Stimulated activated CD8-positive, alpha-beta memory T cell treated with anti-CD3 and anti-CD28 coated beads, Interleukin-4, amount 100 ng/mL, for 1 hour (primary cell): ENCODE data around the gene HAL.
A peak's percentile ranks its signal among the peaks of the same experiment; 100 is the strongest.

Source experiments
- DNase-seq, 2 donors: peaks; one replicate each; pipeline ENCODE4 v3.0.0-alpha.2; 2020; ENCODE audit warnings: low read depth in 2 of 2, low spot score in 1 of 2

The HAL gene, protein sequence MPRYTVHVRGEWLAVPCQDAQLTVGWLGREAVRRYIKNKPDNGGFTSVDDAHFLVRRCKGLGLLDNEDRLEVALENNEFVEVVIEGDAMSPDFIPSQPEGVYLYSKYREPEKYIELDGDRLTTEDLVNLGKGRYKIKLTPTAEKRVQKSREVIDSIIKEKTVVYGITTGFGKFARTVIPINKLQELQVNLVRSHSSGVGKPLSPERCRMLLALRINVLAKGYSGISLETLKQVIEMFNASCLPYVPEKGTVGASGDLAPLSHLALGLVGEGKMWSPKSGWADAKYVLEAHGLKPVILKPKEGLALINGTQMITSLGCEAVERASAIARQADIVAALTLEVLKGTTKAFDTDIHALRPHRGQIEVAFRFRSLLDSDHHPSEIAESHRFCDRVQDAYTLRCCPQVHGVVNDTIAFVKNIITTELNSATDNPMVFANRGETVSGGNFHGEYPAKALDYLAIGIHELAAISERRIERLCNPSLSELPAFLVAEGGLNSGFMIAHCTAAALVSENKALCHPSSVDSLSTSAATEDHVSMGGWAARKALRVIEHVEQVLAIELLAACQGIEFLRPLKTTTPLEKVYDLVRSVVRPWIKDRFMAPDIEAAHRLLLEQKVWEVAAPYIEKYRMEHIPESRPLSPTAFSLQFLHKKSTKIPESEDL

DNA sequence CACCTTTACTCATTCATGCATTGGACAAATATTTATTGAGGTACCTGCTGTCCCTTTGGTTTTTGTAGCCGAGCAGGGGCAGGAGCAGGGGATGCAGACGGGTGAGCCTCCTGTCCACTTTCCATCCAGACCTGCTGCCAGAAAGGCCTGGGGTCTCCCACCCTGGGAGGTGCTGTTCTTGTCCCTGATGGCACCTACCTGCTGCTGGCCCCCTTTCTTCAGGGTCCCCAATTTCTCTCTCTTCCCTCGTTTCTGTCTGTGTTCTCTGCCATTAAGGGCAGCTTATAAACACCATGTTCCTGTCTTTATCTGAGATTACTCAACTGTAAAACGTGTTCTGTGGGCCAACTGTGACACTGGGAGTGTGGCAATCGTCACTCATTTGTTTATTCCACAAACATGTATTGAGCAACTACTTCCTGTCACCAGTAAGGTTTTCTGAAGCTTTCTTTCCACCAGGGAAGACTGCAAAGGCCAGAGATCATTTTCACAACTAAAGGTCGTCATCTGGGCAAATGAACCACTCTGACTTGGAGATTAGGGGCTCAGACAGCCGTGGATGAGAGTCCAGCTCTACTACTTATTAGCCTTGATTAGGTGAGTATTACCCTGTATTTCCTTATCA lies at the start of gene HAL:
Gene HAL, minus strand, starts transcription at position 311 of the 625 bp plus-strand sequence. CDS start 434 bp downstream, outside the sequence.
- no peak for DNase-seq

- no peak for DNase-seq
Observed at GRCh38 chr12:96045566-96045965, 49.4 kb upstream of the HAL start.

DNA sequence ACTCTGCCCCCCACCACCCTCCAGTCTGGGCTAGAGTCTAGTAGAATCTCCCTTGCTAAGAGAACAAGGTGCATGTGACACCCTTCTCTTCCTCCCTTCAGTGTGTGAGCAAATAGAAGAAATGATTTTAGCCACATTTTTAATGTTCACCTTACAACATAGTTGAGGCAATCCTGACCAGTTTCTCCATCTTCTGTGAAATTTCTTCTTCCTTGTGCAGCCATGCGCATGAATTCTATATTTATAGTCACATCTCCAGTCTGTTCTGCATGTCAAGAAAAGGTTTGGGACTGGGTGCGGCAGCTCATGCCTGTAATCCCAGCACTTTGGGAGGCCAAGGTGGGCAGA lies 48.8 kb upstream of the HAL start:
- no peak for DNase-seq

- no peak for DNase-seq
Observed at GRCh38 chr12:96044017-96044942, 48.1 kb upstream of the HAL start.

DNA sequence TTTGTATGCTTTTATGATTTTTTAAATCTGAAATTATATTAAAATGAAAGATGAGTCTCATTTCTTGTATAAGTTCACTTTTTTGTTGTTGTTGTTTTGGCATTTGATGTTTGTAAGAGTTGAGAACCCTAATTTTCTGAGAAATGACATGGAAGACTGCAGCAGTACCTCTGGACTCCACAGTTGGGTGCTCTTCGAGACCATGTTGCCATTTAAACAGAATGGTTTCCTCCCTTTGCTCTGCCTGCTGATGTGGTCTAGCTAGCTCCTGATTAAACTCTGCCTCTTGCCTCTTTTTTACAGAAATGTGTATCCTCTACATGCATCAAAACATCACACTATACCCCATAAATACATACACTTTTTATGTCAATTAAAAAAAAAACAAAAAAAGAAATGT lies 45.0 kb upstream of the HAL start:
- no peak for DNase-seq

DNA sequence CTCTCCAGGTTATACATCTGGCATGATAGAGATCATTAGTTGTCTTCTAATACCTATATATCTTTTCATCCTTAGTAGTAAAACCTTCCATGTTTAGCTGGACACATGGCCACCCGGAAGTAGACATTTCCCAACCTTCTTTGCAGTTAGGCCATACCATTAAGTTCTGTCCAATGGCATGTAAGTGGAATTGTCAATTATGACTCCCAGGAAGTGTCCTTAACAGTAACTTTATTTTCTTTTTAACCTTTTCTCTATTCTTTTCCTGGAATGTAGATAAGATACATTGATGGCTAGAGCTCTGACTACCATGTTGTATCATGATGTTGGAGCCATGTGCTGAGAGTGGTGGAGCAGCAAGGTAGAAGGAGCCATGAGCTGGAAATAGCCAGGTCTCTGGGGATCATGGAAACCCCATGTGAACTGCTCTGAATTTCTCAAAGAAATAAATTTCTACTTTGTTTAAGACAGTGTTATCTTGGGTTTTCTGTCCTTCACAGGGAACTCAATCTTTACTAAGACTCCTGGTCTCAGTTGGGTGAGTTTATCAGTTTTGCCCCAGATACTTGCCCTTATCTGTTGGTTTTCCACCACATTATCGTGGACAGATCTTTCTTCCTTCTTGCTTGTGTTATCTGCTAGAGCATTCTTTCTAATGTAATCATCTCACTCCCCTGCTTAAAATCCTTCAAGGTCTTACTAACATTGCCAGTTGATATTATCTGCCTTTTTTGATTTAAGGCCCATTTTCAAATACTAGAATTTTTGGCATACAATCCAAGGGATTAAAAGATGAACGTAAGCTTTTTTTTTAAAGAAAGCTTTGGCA lies 44.4 kb upstream of the HAL start:
- no peak for DNase-seq

DNA sequence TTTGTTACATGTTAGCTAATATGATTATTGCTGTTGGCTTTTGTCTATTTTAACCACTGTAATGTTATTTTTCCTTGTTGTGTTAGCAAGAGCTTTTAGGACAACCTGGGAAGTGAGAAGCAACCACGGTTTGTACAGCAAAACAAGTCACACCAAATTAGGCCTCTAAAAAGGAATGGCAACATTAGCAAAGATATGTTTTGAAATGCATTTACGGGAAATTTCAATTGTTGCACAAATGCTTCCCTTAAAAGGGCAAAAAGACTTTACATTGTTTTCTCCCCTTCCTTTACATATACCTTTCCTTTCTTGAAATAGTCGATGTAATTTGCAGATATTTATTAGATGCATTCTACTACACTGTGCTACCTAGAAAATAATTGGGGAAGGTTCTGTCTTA lies 43.4 kb upstream of the HAL start:
- no peak for DNase-seq

DNA sequence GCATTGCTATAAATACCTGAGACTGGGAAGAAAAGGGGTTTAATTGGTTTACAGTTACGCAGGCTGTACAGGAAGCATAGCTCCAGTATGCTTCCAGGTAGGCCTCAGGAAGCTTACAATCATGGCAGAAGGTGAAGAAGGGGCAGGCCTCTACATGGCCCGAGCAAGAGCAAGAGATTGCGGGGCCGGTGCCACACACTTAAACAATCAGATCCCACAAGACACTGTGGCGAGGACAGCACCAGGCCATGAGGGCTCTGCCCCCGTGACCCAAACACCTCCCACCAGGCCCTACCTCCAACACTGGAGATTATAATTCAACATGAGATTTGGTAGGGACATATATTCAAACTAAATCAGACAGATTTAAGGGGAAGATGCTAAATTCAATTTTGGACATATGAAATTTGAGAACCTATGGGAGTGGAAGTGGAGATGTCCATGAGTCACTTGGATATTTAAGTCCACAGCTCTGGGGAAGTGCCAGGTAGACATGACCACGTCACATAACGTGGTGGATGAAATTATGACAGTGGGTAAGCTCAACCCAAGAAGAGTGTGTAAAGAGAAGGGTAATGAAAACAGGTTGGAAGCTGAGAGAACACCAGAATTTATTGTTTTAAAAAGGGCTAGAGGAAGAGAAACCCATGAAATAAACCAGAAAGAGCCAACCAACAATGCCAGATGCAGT lies 40.8 kb upstream of the HAL start:
- no peak for DNase-seq

DNA sequence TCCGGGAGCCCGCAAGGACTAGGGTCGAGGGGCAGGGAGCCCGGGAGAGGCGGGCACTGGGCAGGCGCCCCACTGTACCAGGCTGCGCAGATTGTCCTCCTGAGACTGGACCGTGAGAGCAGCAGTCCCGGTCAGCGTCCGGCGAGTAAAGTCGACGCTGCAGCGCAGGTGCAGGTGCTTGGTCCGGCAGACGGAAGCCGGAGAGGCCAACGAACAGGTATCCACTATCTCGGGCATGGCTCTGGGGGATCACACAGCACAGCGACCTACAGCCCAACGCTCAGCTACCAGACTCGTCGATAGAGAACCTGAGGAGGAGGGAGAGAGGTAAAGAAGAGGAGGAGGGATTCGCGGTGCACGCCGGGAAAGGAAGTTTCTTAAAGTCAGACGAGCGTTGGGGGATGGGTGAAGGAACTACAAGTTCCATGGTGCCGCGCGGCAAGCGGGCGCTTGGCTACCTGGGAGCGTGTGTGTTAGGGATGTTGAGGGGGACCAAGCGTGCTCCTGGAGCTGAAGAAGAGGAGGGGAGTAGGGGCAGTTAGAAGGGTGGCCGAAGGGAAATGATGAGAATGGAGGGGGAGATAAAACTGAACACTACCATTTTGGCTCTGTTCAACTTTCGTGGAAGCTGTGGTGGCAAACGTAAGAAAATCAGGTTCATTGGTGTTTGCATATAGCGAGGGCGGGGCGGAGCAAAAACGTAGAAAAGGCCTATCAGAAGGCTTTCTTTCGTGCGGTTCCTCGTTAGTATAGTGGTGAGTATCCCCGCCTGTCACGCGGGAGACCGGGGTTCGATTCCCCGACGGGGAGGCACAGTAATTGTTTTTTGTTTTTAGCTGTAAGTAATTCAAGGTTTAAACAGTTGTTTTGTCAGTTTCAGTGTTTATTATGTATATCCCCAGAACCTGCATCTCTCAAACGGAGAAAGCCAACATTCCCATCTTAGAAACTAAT lies 39.4 kb upstream of the HAL start, which contains the start of gene LTA4H:
Gene LTA4H, minus strand, starts transcription at position 305 of the 954 bp plus-strand sequence. Its CDS starts 68 bp downstream, at position 237.
- DNase-seq, result peak; percentile 89 to 92

DNA sequence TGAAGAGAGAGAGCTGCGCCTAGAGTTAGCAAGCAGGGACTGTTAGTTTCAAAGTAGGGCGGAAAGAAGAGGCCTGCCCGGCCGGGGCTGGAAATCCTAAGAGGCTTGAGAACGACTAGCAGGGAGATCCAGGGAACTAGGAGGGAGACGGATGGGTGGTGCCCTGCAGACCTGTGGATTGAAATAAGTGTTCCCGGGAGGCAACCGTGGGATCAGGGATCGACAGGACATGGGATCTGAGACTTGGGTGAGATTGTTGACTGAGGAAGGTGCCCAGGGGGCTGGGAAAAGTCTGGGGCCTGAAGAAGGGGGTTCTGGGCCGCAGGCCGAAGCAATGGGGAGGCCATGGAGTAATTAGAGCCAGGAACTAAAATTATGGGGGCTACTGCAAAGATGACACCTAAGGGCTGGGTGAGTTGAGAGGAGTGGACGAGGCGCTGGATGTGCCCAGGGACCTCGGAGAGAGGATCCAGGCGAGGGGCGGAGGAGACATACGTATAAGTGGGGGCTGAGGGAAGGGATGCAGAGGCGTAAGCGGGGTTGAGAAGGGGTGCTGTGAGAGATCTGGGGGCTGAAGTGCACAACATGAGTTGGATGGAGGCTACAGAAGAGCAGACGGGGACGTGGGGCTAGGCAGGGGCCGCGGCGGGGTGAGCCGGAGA lies 38.6 kb upstream of the HAL start:
- no peak for DNase-seq

- DNase-seq, result no peak
Observed at GRCh38 chr12:96033549-96034389, 37.6 kb upstream of the HAL start.

- DNase-seq, result no peak
Observed at GRCh38 chr12:96029826-96030225, 33.7 kb upstream of the HAL start.

DNA sequence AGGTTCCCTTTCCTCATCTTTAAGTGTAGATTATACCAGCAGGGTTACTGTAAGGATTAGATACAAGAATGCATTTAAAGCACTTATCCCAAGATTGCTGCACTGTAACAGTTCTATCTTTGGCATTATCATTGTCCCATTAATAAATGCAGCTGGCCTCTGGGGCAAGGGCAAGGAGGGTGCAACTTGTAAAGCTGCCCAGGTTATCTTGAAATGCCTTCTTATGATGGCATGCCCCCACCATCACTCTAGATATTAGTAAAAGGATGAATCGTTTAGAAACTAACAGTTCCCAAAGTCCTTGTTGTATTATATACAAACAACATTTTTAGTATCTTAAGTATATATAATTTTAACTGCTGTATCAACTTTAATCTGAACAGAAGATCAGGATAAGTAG lies 32.4 kb upstream of the HAL start:
- DNase-seq, result no peak

DNA sequence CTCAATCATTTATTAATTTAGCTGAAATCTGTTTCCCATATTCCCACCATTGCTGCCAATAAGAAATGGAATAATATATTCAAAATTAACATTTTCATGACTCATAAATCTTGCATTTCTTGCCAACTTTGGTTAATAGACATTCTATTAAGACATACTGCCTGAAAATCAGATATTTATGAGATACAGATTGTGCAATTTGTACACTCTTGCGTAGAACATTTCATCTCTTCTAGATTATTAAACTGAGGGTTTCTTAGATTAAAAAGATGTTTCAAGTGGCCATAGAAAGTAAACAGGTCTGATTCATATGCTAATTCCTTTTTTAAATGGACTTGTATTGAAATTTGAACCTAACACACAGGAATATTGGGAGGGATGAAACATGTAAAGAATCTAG lies 30.2 kb upstream of the HAL start:
- DNase-seq, result no peak

DNA sequence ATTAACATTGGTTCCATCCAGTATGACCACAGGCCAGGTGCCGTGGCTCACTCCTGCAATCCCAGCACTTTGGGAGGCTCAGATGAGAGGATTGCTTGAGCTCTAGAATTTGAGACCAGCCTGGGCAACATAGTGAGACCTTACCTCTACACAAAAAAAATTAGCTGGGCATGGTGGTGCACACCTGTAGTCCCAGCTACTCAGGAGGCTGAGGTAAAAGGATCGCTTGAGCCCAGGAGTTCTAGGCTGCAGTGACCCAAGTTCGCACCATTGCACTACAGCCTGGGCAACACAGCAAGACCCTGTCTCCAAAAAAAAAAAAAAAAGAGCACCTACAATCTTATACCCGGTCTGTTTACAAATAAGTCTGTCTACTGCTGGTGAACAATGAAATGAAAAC lies 29.4 kb upstream of the HAL start:
- DNase-seq, result no peak

DNA sequence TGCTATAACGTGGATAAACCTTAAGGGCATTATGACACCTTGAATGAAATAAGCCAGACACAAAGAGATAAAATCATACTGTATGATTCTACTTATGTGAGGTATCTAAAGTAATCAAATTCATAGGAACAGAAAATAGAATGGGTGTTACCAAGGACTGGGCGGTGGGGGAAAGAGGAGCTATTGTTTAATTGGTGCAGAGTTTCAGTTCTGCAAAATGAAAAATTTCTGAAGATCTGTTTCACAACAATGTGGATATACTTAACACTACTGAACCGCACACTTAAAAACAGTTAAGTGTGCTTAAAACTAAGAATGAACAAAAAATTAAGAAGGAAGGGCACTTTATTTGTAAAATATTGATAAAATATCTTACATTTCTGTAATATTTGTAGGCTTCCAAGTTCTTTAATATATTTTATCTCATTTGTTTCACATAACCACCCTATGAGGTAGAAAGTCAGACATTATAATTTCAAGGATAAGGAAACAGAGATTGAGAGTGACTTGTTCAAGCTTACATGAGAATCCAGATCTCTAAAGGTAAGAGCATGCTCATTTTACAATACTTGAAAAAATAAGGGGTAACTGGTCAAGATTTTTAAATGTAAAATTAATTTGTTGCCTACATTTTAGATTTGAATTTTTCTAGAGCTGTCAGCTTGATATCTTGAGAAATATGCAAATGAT lies 24.3 kb upstream of the HAL start:
- no peak for DNase-seq

DNA sequence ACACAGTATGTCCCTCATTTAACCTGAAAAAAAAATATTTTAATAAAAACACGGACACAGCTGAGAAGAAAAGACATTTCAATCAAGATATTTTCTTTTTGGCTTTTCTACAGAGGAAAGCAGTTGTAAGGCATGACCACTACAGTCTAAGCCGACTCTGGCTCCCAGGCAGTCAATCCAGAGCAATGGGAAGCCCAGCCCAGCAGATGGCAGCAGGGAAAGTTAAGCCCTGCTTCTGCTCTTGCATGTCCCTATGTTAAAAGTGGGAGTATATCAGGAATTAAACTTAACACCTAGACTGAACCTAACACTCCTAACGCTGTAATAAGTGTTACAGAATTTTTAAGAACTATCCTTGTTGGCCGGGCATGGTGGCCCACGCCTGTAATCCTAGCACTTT lies 19.5 kb upstream of the HAL start:
- DNase-seq, result no peak
